ENCODE data around the gene MBOAT2. TPM values are rescaled to one million over a fixed set of nuclear protein-coding genes. Genes with fewer than 3 reads are reported as not detected.

Gene MBOAT2
- total RNA-seq, 1 donor from 2014 or later: 72.5 TPM

DNA sequence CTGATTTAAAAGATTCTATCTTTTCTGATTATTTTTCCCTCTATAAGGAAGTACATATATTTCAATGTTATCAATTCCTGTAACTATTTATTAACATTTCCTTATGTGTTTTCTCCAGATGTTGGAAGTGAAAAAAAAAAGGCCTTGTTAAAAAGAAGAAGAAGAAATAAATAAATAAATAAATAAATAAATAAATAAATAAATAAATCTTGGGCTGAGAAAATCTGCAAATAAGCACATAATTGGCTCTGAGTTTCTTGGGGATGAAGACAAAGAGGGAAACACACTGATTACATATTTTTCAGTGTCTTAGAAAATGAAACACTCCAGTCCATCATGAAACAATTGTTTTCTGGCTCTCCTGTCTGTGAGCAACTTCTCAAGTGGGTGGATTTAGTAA is 21.1 kb upstream of the MBOAT2 start:
- no peak for DNase-seq
- Mint-ChIP-seq H3K9me3 (ENCODE audit: unreplicated experiment) (peaks cover 2% of the 10 kb centered on the region), H3K4me3 (ENCODE audit: unreplicated experiment) (no peak overlapping the region), H3K27me3 (ENCODE audit: unreplicated experiment) (peaks cover 3% of the 10 kb centered on the region), H3K4me1 (ENCODE audit: low read depth, unreplicated experiment) (no peaks in the 10 kb centered on the region), H3K36me3 (ENCODE audit: unreplicated experiment) (peaks cover 8% of the 10 kb centered on the region), H3K27ac (ENCODE audit: unreplicated experiment) (no peak overlapping the region)
- TF ChIP-seq, protein P1, sequence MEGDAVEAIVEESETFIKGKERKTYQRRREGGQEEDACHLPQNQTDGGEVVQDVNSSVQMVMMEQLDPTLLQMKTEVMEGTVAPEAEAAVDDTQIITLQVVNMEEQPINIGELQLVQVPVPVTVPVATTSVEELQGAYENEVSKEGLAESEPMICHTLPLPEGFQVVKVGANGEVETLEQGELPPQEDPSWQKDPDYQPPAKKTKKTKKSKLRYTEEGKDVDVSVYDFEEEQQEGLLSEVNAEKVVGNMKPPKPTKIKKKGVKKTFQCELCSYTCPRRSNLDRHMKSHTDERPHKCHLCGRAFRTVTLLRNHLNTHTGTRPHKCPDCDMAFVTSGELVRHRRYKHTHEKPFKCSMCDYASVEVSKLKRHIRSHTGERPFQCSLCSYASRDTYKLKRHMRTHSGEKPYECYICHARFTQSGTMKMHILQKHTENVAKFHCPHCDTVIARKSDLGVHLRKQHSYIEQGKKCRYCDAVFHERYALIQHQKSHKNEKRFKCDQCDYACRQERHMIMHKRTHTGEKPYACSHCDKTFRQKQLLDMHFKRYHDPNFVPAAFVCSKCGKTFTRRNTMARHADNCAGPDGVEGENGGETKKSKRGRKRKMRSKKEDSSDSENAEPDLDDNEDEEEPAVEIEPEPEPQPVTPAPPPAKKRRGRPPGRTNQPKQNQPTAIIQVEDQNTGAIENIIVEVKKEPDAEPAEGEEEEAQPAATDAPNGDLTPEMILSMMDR (IDR thresholded peaks at IDR 0.05; ENCODE audit: partially characterized antibody, unreplicated experiment): no peak

DNA sequence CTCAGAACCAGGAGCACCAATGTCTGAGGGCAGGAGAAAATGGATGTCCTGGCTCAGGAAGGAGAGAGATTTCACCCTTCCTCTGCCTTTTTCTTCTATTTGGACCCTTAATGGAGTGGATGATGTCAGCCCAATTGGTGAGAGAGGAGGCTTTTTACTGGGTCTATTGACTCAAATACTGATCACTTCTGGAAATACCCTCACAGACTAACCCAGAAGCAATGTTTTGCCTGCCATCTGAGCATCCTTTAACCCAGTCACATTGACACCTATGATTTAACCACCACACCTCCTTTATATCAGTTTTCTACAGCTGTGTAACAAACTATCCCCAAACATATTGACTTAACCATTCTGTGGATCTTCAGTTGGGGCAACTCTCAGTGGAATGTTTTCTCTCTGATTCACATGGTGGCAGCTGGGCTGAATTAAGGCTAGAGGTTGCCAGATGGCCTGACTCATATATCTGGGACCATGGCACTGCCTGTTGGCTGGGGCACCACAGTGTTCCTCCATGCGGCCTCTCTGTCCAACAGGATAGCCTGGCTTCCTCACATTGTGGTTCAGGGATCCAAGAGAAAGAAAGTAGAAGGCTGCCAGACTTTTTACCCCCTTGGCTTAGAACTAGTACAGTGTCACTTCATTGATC is 18.2 kb upstream of the MBOAT2 start:
- Mint-ChIP-seq H3K27ac (ENCODE audit: unreplicated experiment) (no peak overlapping the region), H3K27me3 (ENCODE audit: unreplicated experiment) (no peaks in the 10 kb centered on the region), H3K4me1 (ENCODE audit: low read depth, unreplicated experiment) (no peaks in the 10 kb centered on the region), H3K36me3 (ENCODE audit: unreplicated experiment) (no peaks in the 10 kb centered on the region), H3K9me3 (ENCODE audit: unreplicated experiment) (no peaks in the 10 kb centered on the region), H3K4me3 (ENCODE audit: unreplicated experiment) (no peak overlapping the region)
- DNase-seq: no peak
- TF ChIP-seq, protein P1 (IDR thresholded peaks at IDR 0.05; ENCODE audit: partially characterized antibody, unreplicated experiment): no peak

DNA sequence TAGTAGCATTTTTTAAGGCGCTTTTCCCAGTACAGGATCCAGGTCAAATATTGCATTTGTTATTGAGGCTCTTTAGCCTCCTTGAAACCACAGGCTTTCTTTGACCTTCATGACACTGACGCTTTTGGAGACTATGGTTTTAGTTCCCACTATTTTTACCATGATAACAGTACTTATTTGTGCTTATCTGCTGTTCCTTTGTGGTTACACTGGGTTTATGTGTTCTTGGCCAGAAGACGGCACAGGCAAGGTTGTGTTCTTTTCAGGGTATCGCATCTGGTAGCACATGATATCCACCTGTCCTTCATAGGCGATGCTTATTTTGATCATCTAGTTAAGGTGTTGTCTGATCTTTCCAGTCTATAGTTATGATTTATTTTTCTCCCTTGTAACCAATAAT is 16.8 kb upstream of the MBOAT2 start:
- Mint-ChIP-seq H3K4me3 (ENCODE audit: unreplicated experiment) (no peak overlapping the region), H3K4me1 (ENCODE audit: low read depth, unreplicated experiment) (no peaks in the 10 kb centered on the region), H3K27ac (ENCODE audit: unreplicated experiment) (no peak overlapping the region), H3K9me3 (ENCODE audit: unreplicated experiment) (no peaks in the 10 kb centered on the region), H3K27me3 (ENCODE audit: unreplicated experiment) (no peaks in the 10 kb centered on the region), H3K36me3 (ENCODE audit: unreplicated experiment) (no peaks in the 10 kb centered on the region)
- DNase-seq: no peak
- TF ChIP-seq, protein P1 (IDR thresholded peaks at IDR 0.05; ENCODE audit: partially characterized antibody, unreplicated experiment): no peak

DNA sequence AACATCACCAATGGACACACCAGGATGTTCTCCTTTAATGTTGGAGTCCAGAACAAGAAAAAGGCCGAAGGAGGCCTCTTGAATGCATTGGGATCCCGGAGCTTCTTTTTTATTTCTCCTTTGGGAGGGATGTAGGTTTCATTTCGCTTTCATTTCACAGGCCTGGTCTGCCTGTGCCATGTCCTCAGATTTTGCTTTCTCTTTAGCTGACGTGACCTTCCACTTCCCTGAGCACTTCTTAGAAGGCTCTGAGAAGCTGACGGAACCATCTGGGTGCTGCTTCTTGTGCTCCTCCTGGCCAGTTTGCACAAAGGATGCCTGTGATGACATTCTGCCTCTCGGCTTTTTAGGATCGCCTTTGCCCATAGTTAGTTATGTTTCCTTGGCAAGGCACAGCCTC is 15.1 kb upstream of the MBOAT2 start:
- TF ChIP-seq, protein P1 (IDR thresholded peaks at IDR 0.05; ENCODE audit: partially characterized antibody, unreplicated experiment): no peak
- Mint-ChIP-seq H3K27ac (ENCODE audit: unreplicated experiment) (no peak overlapping the region), H3K36me3 (ENCODE audit: unreplicated experiment) (no peaks in the 10 kb centered on the region), H3K4me3 (ENCODE audit: unreplicated experiment) (no peak overlapping the region), H3K4me1 (ENCODE audit: low read depth, unreplicated experiment) (no peaks in the 10 kb centered on the region), H3K27me3 (ENCODE audit: unreplicated experiment) (no peaks in the 10 kb centered on the region), H3K9me3 (ENCODE audit: unreplicated experiment) (no peaks in the 10 kb centered on the region)
- no peak for DNase-seq

DNA sequence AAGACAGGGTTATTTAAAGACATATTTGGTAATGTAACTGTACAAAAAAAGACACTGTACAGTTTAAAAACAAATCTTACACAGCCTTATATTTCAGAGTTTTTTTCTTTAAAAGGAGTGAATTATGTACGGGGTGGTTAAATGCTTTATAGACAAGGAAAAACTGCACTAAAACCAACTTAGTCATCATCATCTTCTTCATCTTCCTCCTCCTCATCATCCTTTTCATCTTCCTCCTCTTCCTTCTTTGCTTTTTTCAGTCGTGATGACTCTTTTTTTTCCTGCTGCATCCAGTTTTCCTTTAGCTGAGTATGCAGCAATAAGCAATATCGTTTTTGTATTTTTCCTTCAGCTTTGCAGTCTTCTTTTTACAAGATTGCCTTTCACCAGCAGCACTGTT is 14.6 kb upstream of the MBOAT2 start:
- DNase-seq: no peak
- H3K4me1 Mint-ChIP-seq (ENCODE audit: low read depth, unreplicated experiment): no peaks in the 10 kb centered on the region
- H3K27ac Mint-ChIP-seq (ENCODE audit: unreplicated experiment): no peak overlapping the region
- no peaks in the 10 kb centered on the region for H3K27me3 Mint-ChIP-seq (ENCODE audit: unreplicated experiment)
- H3K9me3 Mint-ChIP-seq (ENCODE audit: unreplicated experiment): no peaks in the 10 kb centered on the region
- H3K4me3 Mint-ChIP-seq (ENCODE audit: unreplicated experiment): no peak overlapping the region
- TF ChIP-seq, protein P1 (IDR thresholded peaks at IDR 0.05; ENCODE audit: partially characterized antibody, unreplicated experiment): no peak
- no peaks in the 10 kb centered on the region for H3K36me3 Mint-ChIP-seq (ENCODE audit: unreplicated experiment)
